Muscle of back (tissue), 11 donors: ENCODE results near the gene TOR4A. TPM values are rescaled to one million over a fixed set of nuclear protein-coding genes. Genes with fewer than 3 reads are reported as not detected.

Source experiments
- DNase-seq, 3 donors: peaks; one replicate each; pipeline versions ENCODE4 v3.0.0 to v3.0.0-alpha.2; 2013
- polyA plus RNA-seq, 10 donors: library from polyadenylated mRNA; unstranded; fragments of 120-200 nt; gene quantifications; one replicate each; pipeline ENCODE4 v1.2.1, GENCODE V29; 2013; ENCODE audit not compliant: insufficient read length in 10 of 10

TOR4A gene
- polyA plus RNA-seq, 10 donors = 3.9 to 7.8 (median 5.6) TPM

DNA sequence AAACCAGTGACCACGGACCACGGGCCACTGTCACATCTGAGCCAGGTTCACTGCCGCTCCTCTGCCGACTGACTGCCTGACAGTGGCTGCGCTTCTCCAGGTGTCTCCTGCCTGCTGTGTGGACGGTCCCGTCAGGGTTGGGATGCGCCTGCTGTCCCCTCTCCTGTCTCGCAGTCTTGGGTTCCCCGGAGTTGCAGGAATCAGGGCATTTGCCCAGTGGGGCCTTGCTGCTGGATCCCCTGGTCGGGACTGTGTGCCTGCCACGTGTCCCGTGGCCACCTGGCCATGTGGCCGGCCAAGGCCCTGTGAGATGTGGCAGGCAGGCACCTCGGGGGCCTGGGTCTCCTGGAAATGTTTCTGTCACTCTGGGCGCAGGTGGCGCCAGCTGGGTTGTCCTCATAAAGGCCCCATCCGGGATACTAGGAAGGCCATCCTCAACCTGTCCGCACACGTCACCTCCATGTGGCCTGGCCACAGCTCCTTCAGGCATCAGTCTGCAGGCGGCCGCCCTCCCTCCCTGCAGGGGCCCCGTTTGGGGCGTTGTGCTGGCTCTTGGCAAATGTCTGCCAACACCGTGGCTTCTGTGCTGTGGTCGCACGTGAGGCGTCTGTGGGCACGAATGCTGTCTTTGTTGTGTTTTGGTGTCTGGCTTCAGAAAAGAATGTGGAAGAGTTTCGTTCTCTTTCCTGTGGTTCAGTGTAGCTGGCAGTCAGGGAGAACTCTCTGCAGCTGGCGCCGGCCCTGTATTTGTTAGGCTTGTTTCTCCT lies 6.4 kb upstream of the TOR4A start:
- DNase-seq = no peak

DNA sequence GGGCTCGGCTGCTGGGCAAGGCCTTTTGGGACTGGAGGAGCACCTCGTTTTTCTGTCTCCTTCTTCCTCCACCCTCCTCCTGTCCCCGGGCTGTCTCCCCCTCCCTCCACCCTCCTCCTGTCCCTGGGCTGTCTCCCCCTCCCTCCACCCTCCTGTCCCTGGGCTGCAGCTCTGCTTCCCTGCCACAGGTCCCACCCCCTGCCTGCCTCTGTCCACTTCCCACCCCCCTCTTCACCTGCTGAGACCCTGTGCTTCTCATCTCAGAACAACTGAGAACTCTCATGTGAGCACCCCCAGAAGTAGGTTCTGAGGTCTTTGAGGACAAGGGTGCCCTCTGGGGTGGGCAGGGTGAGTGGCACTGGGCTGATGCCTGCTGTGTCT lies 5.8 kb upstream of the TOR4A start:
- no peak for DNase-seq

DNA sequence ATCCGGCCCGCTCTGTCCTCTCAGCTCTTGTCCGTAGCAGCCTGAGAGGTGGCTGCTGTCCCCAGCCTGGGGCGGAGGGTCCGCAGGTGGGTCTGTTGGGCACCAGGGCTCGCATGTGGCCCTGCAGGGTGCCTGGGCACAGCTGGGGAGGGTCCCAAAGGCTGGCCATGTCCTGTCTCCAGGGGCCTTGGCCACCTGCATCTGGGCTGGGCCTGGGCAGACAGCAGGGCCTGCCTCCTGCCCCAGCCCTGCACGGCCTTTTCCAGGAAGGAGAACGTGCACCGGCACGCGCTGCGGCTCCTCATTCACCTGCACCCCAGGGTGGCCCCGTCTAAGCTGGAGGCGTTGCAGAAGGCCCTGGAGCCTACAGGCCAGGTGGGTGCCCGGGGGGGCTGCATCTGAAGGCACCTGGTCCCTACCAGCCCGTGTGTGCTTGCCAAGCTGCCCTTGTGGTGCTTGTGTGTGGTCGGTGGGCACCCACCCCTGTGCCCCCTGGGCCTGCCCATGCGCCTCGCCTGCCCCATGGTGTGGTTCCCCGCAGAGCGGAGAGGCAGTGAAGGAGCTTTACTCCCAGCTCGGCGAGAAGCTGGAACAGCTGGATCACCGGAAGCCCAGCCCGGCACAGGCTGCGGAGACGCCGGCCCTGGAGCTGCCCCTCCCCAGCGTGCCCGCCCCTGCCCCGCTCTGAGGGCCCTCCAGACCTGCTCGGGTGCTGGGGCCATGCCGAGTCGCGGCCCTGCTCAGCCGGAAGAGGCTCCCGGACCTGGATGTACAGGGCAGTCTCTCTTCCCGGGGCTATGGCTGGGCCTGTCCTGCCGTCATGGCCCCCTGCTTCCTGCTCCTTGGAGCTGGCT lies 5.1 kb upstream of the TOR4A start:
- DNase-seq = no peak

DNA sequence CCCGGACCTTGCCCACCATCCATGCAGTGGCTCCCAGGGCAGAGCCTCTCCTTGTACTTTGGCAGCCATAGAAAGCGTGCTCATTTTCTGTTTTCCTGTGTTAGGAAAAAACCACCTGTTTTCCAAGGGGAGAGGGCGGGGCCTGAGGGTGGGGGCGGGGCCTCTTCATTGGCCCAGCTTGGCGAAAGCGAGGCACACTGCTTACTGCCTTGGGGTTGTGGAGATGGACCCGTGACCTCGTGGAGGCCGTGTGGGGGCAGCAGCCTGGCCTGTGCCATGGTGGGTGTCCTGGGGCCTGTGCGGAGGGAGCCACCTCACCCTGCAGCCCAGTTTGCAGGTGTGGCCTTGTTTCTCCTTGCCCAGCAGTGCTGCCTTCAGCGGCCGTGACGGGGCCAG lies 4.4 kb upstream of the TOR4A start:
- DNase-seq = no peak

DNA sequence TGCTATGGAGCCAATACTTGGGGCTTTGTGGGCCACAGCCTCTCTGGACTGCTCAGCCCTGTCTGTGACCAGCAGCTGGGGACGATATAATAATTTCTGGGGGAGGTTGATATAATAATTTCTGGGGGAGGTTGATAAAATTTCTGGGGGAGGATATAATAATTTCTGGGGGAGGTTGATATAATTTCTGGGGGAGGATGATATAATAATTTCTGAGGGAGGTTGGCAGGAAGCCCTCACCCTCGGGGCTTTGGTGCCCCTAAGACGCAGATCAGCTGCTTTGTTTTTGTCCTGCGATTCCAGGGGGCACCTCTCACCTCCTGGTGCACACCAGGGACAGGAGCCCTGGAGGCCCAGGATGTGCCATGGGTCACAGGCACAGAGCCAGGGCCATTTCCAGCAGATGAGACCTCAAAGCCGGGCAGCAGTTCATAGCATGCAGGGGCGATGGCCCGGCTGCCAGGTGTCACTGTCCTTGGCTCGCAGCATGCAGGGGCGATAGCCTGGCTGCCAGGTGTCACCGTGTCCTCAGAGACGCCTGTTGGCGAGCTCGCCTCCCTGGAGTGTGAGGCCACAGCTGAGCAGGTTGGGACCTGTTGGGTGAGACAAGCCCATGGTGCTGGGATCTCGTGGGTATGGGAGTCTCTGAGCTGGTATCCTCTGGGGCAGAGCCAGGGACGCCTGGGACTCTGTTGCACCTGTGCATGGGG lies 3.8 kb upstream of the TOR4A start:
- DNase-seq = no peak

DNA sequence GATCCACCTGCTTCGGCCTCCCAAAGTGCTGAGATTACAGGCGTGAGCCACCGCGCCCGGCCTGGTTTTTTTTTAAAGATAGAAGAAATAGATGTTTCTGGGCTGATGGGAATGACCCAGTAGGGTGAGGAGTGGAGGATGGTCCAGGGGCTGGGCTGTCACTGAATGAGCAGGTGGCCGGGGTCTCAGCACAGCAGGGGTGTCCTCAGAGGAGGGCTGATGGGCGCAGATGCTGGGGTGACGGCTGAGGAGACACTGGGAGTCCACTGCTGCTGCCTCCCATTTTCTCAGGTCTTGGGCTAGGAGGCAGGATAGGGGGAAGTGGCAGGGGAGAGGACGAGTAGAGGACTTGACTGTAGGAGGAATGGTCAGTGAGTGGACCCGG lies 2.3 kb upstream of the TOR4A start:
- DNase-seq = no peak

DNA sequence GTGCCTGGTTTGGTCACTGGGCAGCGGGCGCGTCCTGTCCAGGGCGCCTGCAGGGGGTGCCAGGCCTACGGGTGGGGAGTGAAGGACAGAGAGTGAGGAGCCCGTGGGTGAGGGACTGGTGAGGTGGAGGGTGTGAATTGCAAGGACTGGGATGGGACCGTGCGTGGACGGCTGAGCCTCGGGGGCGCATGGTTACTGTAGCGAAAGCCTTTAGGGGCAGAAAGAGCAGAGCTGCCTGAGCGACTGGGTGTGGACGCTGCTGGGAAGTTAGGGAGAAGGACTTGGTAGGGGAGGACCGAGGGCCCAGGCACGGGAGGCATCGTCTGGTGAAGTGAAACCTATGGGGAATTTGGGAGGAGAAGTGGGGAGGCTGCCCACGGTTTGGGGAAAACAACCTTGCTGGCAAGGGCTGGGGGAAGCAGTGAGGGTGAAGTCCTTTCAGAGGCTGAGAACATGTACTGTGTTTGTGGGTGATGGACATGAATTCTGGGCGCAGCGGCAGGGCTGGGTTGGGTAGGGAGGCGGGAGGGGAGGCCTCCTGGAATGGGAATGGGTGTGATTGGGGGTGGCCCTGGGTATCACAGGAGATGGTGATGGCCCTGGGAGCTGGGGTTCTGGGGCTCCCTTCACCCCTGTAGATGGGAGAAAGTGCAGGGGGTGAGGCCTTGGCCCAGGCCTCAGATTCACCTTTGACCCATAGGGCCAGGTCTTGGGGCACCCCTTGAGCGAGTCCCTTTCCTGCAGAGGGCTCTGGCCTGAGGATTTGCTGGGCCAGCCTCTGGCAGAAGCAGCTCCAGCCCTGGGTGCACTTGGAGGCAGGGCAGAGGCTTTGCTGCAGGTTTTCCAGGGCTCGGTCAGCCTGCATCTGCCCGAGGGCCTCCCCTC lies 1.7 kb upstream of the TOR4A start:
- DNase-seq = no peak

DNA sequence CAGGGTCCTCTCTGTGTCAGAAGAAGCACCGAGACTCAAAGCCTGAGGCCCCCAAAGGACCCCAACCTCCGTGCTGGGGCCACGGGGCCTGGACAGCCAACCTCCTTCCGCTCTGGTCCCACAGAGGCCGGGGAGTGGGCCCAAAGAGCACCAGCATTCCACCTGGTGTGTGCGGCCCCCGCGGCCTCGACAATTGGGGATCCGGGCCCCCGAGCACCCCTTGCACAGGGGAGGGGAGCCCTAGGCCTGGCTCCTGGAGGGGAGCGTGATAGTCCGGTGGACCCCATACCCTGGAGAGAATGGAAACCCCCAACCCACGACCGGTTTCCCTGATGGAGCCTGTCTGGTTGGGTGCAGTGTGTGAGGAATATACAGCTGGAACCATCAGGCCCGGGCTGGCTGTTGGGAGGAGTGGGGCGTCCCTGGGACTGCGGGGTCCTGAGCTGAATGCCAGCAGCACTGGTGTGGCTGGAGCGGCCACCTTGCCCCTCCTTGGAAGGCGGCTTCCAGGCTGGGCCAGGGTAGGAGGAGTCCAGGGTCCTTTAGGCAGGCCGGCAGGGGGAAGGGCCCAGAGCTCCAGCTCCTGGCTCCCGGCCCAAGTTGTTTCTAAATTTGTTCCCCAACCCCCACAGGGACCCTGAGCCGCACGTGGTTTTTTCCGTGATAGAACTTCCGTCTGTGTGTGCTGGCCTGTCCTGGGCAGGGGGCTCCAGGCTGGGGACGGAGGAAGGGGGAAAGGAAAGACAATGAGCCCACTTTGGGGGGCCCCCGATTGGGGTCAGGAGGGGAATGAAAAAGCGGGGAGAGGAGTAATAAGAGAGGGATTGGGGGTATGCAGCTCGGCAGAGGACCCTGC lies 825 bp upstream of the TOR4A start:
- peak; percentile 78 to 94 (median 84) for DNase-seq

DNA sequence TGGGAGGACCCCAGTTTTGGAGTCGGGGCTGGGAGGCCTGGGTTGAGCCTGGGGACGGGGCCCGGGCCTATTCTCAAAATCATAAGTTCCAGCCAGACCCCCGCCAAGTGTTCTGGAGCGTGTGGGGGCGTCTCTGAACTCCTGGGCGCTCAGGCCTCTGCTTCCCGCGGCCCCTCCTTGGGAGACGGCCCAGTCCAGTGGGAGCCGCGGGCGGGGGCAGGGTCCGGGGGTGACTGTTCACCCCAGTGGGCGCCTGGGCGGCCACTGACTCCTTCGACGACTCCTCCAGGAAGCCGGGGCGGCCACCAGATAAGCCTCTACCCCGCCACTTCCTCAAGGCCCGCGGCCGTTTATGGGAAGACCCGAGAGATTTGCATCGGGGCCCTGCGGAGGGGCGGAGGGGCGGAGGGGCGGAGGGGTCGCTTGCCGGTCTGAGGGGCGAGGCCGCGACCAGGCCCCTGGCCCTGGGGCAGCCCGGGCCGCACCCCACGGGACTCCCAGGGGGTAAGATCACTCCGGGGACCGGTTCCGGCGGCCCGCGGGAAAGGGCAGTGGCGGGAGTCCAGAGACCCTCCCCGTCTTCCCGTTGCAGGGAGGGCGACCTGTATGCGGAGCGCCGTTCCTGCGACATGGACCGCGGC lies 655 bp downstream of the TOR4A start:
- peak in 1 of 3 donors; percentile 55 for DNase-seq

DNA sequence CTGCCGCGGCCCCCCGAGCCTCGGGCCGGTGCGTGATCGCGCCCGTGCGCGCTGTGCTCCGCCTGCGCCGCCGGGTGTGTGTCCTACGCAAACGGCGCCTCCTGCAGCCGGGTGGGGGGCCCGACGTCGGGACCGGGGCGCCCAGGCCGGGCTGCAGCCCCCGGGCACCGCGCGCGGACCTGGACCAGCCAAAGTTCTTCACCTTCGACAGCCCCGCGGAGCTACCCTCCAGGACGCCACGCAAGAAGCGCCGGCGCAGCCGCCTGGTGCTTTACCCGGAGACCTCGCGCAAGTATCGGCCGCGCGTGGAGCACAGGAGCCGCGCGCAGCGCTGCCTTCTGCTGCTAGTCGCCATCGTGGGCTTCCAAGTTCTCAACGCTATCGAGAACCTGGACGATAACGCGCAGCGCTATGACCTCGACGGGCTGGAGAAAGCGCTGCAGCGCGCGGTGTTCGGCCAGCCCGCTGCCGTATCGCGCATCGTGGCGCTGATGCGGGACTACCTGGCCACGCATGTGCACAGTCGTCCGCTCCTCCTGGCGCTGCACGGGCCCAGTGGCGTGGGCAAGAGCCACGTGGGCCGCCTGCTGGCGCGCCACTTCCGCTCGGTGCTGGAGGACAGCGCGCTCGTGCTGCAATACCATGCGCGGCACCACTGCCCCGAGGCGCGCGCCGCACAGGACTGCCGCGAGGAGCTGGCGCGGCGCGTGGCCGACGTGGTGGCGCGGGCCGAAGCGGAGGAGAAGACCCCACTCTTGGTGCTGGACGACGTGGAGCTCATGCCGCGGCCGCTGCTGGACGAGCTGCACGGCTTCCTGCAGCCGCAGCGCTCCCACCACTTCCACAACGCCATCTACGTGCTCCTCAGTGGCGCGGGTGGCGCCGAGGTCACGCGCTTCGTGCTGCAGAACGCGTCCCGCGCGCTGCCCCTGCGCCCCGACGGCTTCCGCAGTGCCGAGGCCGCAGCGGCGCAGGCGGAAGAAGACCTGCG lies 1.5 kb downstream of the TOR4A start:
- no peak for DNase-seq

DNA sequence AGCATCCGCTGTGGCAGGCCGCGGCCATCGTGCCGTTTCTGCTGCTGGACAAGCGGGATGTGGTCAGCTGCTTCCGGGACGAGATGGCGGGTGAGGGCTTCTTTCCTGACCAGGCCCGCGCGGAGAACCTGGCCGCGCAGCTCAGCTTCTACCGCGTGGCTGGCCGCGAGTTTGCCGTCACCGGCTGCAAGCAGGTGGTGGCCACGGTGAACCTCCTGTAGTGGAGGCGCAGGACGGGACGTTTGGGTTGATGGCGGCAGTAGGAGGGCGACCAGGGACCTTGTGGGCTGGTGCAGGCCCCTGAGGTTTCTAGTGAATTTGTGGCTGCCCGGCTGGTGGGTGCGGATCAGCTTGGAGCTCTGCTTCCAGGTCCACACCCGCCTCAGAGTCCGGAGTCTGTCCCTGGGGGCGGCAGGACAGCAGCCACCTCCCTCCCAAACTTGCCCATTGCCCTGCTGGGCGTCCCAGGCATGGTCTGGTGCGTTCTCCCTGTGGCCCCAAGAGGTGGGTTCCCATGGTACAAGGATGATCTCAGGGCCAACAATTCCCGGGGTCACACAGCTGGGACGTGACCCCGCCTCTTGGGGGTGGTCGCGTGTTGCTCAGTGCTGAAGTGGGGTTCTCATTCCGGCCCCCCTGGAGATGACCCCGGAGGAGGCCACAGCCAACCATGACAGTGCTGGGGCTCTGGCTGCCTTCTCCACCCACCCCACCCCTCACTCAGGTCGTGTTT lies 2.4 kb downstream of the TOR4A start:
- no peak for DNase-seq

DNA sequence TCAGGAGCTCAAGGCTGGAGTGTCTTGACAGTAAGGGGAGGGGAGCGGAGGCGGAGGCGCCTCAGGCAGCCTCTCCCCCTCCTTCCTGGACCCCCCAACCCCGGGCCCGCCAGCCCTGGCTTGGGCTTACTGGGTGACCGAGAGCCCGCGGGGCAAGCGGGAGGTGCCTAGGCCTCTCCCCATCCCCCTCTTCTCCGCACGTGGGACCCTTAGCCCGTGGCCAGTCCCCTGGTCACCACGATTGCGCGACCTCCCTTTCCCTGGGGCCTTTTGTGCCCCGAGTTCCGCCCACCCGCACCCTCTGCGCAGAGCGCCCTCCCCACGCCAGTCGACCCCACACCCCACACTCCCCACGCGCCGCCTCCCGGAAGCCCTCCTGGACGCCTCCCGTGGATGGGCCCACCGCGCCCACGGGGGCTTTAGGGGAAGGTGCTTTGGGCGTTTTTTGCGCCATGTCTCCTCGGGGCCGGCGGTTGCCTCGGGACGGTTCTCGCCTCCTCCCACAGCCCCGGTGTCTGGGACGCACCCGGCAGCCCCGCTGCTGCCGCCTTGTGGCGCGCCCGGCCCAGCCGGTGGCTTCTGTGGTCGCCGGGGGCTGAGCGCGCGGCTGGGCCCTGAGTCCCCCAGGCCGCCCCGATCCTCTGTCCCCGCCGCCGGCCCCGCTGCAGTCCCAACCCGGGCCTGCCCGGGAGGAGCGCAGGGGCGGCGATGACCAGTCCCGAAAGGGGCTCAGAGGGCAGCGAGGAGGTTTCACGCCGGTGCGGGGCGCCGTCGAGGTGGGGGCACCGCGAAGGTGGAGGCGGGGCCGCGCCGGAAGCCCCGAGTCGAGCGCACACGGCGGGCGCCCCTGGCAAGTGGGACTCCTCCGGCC lies 3.2 kb downstream of the TOR4A start:
- DNase-seq = peak in 1 of 3 donors; percentile 36

DNA sequence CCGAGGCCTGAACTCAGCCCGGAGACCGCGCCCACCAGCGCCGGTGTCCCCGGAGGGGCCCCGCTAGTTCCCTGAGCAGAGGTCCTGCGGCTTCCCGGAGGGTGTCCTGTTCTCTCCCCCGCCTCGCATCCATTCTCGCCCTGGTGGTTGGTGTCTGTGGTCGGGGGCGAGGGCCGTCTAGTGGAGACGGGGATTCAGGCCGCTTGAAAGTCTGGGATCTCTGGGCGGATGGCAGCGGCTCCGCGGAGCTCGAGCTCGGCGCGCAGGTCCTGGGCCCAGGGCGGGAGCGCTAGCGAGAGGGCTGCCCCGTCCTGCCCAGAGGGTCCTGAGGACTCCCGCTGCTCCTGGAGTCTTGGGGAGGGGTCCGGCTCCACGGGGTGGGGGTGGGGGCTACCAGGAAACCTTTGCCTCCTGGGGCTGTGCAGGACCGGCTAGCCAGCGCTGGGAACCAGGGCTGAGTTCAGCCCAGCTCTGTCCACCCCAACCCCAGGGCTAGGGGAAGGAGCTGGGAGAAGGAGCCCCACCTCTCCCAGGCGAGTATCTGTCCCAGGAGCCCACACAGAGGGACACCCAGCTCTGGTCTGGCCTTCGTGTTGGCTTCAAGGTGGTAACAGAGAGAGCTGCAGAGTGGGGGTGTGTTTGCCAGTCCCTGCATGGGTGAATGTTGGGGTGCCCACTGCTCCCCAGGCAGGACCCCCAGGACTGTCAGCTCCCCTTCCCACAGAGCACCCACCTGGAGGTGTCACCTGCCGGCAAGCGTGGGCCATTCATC lies 4.0 kb downstream of the TOR4A start:
- peak in 1 of 3 donors; percentile 41 for DNase-seq

DNA sequence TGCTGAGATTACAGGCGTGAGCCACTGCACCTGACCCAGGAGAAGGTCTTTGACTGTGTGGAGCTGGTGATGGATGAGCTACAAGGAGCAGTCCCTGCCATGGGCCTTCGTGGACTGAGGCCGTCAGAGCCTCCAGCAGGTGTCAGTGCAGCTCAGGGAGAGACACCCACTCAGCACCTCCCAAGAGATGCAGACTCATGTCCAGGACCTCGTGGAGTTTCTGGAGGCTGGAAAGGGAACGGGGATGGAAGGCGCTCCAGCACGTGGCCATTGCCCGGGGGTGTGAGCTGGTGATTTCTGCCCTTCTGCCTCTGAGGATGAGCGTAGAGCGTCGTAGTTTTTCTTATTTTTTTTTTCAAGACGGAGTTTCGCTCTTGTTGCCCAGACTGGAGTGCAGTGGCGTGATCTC lies 9.5 kb downstream of the TOR4A start:
- no peak for DNase-seq

DNA sequence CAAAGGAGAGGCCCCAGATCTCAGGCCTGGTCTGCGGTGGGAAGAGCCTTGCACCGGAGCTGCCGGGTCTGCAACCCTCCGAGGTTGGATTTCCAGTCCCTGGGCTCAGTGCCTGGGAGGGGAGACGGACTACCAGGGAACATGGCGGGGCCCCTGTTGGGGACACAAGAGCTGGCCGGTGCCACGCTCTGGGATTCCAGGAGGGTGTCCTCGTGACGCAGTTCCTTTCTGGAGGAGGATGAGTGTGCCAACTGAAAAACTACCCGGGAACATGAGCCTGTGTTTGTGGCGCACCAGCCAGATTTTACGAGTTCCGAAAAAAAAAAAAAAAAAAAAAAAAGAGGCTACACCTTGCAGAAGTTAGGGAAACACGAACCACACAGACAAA lies 15.6 kb downstream of the TOR4A start:
- no peak for DNase-seq

DNA sequence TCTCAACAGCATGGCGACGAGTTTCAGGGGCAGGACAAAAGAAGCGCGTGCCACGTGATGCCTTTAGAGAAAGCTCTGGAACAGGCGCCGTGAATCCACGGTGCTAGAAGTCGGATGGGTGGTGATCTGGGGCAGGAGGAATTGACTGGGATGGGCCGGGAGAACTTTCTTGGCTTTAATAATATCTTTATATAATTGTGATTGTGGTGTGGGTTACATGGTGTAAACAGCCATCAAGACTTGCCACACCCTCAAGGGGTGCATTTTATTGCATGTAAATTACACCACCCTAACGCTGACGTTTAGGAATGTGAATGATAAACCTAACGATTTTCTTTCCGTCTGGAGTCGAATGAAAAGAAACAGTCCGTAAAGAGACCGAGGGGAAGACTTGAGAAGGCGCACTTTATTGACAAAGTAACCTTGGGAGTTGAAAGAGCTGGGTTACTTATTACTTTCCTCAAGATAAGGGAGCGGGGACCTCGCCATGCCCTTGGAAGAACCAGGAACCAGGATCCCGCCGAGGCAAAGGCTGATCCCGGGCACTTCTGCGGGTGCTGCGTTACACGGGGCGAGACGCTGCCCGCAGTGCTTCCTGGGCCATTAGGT lies 16.1 kb downstream of the TOR4A start:
- no peak for DNase-seq
